CD4-positive, CD25-positive, alpha-beta regulatory T cell (primary cell): ENCODE data around the gene EDN2. TPM values are rescaled to one million over a fixed set of nuclear protein-coding genes. Genes with fewer than 3 reads are reported as not detected.

ENCODE experiments used
- ATAC-seq, 2 donors: fragments of 150-1000 bp; cut with Tn5 transposase; one replicate each; pipeline ENCODE4 v1.10.0; 2021; ENCODE audit warnings: low read depth in 2 of 2, moderate number of reproducible peaks in 2 of 2, moderate library complexity in 1 of 2
- DNase-seq, 3 donors: peaks; one replicate each; pipeline versions ENCODE4 v3.0.0 to v3.0.0-alpha.2; 2012 to 2022; ENCODE audit warnings: mixed read lengths in 1 of 3
- H3K27ac ChIP-seq: one replicate; pipeline ENCODE4 v1.7.0; 2013; ENCODE audit warnings: mild to moderate bottlenecking, low read length; ENCODE audit not compliant: insufficient read depth, poor library complexity, severe bottlenecking
- H3K27me3 ChIP-seq: one replicate; pipeline ENCODE4 v1.7.0; 2013; ENCODE audit warnings: low read length; ENCODE audit not compliant: control insufficient read depth, insufficient read depth
- H3K36me3 ChIP-seq: one replicate; pipeline ENCODE4 v1.7.0; 2013; ENCODE audit warnings: mild to moderate bottlenecking, low read length, moderate library complexity; ENCODE audit not compliant: control insufficient read depth, insufficient read depth
- H3K4me1 ChIP-seq: 2 replicates; pipeline ENCODE4 v1.7.0; 2013; ENCODE audit warnings: mild to moderate bottlenecking, low read length; ENCODE audit not compliant: insufficient read depth, control insufficient read depth, poor library complexity, severe bottlenecking
- H3K4me3 ChIP-seq: one replicate; pipeline ENCODE4 v1.7.0; 2013; ENCODE audit warnings: low read depth, mild to moderate bottlenecking, low read length, moderate library complexity
- H3K9me3 ChIP-seq, 2 experiments: 1 replicate in 1 of 2; 2 replicates in 1 of 2; pipeline ENCODE4 v1.7.0; 2013; ENCODE audit warnings: low read length in 2 of 2, mild to moderate bottlenecking in 1 of 2, moderate library complexity in 1 of 2; ENCODE audit not compliant: control insufficient read depth in 2 of 2
- H3K27ac Mint-ChIP-seq, 3 donors: one replicate each; pipeline ENCODE4 v1.8.0; 2020 to 2022; ENCODE audit warnings: mild to moderate bottlenecking in 3 of 3, mixed read lengths in 3 of 3, moderate library complexity in 2 of 3
- H3K27me3 Mint-ChIP-seq: one replicate; pipeline ENCODE4 v1.8.0; 2022; ENCODE audit warnings: mild to moderate bottlenecking, mixed read lengths
- H3K36me3 Mint-ChIP-seq: one replicate; pipeline ENCODE4 v1.8.0; 2020; ENCODE audit warnings: mixed read lengths
- H3K4me1 Mint-ChIP-seq, 4 donors: one replicate each; pipeline ENCODE4 v1.8.0; 2020 to 2022; ENCODE audit warnings: mixed read lengths in 4 of 4, mild to moderate bottlenecking in 1 of 4
- H3K4me3 Mint-ChIP-seq, 4 donors: one replicate each; pipeline ENCODE4 v1.8.0; 2020 to 2022; ENCODE audit warnings: mild to moderate bottlenecking in 4 of 4, mixed read lengths in 4 of 4, moderate library complexity in 3 of 4
- H3K9me3 Mint-ChIP-seq, 7 donors: one replicate each; pipeline ENCODE4 v1.8.0; 2020 to 2022; ENCODE audit warnings: mixed read lengths in 7 of 7, mild to moderate bottlenecking in 3 of 7, moderate library complexity in 2 of 7
- polyA plus RNA-seq, 4 donors: library from polyadenylated mRNA; unstranded; fragments of 300-500 nt; fragmentation: Illumina TruSeq; gene quantifications; one replicate each; pipeline ENCODE4 v1.2.3, GENCODE V29; 2021
- total RNA-seq: library from RNA; stranded (reverse); gene quantifications from one replicate; pipeline ENCODE4 v1.2.3, GENCODE V29; 2022

The EDN2 gene
- total and polyA plus RNA-seq, 5 donors from 2014 or later: 0.52 TPM; not detected in 4

DNA sequence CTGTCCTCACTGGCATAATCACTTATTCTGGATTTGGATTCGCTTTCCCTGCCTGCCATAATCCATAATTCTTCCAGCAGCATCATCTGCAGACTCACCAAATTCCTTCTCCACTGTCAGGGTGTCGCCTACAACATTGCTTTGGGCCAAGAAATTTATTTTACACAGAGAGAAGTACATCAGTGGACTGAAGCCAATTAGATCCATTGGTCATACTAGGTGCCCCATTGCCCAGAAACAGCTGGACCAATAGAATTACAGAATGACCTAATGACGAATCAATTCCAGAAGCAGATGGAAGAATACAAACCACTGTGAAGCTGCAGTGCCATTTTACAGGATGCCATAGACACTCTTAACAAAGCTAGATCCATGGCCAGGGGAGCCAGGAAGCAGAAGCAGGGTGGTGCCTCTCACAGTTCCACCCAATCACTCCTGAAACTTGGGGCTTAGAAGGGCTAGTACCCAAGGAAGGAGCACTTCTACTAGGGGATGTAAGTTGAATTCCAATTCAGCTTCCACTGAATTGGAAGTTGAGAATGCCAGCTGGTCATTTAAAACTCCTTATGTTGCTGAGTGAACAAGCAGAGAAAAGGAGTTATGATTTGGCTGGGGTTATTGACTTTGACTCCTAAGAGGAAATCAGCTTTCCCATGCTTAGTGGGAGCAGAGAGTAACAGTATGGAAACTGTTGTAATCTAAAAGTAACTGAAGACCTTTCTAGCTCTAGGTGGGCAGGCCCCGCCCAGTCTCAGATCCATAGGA is 44.0 kb downstream of the EDN2 start:
- Mint-ChIP-seq H3K27me3 (peaks cover 11% of the 10 kb centered on the region), H3K27ac (no peak overlapping the region), H3K4me1 (no peaks in the 10 kb centered on the region), H3K36me3 (no peaks in the 10 kb centered on the region), H3K9me3 (peaks cover 0 to 7% (median 0%) of the 10 kb centered on the region in 7 donors), H3K4me3 (no peak overlapping the region)
- Histone ChIP-seq H3K27ac (no peak overlapping the region), H3K27me3 (peaks cover 4% of the 10 kb centered on the region), H3K9me3 (peaks cover 6 to 11% of the 10 kb centered on the region in 2 experiments), H3K36me3 (no peaks in the 10 kb centered on the region), H3K4me1 (no peaks in the 10 kb centered on the region), H3K4me3 (no peak overlapping the region)
- no peak for DNase-seq
- no peak for ATAC-seq

DNA sequence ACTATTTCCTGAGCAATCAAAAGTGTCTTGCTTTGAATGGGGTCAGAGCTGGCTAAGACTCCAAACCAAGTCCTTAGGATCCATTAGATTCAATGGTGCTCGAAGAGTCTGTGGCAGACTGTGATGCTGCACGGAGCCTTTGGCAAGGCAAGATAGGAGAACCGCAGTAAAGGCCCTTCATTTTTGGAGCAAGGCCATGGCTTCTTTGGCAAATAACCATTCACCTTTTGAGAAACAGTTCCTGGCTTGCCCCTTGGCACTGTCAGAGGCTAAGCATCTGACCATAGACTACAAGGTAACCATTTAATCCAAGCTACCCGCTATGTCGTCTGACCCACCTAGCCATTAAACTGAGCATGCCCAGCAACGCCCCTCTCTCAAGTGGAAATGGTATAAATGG is 45.2 kb downstream of the EDN2 start:
- H3K36me3 Mint-ChIP-seq: no peaks in the 10 kb centered on the region
- Histone ChIP-seq H3K27ac (no peak overlapping the region), H3K4me3 (no peak overlapping the region), H3K9me3 (peaks cover 5% of the 10 kb centered on the region in 2 experiments), H3K36me3 (no peaks in the 10 kb centered on the region), H3K4me1 (no peaks in the 10 kb centered on the region), H3K27me3 (peaks cover 4% of the 10 kb centered on the region)
- H3K9me3 Mint-ChIP-seq: no peaks in the 10 kb centered on the region
- ATAC-seq: no peak
- no peaks in the 10 kb centered on the region for H3K4me1 Mint-ChIP-seq
- no peak overlapping the region for H3K27ac Mint-ChIP-seq
- peaks cover 21% of the 10 kb centered on the region for H3K27me3 Mint-ChIP-seq
- no peak for DNase-seq
- no peak overlapping the region for H3K4me3 Mint-ChIP-seq

DNA sequence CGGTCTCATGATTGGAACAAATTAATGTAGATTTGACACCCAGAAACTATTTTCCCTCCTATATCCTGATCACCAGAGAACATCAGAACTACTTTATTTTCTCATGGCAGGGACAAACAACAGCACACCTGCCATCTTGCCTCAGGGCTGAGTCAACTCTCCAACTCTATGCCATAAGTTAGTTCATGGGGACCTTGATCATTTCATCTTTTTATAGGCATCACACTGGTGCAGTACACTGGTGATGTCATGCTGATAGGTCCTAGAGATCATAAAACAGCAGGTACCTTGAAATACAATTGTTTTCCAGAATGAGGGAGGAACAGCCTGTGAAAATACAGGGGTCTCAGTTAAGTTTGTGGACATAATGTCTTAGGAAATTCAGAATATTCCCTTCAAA is 45.8 kb downstream of the EDN2 start:
- H3K4me3 Mint-ChIP-seq: no peak overlapping the region
- H3K36me3 ChIP-seq: no peaks in the 10 kb centered on the region
- H3K9me3 Mint-ChIP-seq: no peaks in the 10 kb centered on the region
- ATAC-seq (no peak), DNase-seq (no peak)
- H3K27me3 ChIP-seq: peaks cover 4% of the 10 kb centered on the region
- H3K4me1 Mint-ChIP-seq: no peaks in the 10 kb centered on the region
- H3K27ac ChIP-seq: no peak overlapping the region
- H3K36me3 Mint-ChIP-seq: no peaks in the 10 kb centered on the region
- H3K4me3 ChIP-seq: no peak overlapping the region
- no peaks in the 10 kb centered on the region for H3K4me1 ChIP-seq
- H3K27ac Mint-ChIP-seq: no peak overlapping the region
- H3K9me3 ChIP-seq: peaks cover 0 to under 1% of the 10 kb centered on the region in 2 experiments
- peaks cover 24% of the 10 kb centered on the region for H3K27me3 Mint-ChIP-seq

DNA sequence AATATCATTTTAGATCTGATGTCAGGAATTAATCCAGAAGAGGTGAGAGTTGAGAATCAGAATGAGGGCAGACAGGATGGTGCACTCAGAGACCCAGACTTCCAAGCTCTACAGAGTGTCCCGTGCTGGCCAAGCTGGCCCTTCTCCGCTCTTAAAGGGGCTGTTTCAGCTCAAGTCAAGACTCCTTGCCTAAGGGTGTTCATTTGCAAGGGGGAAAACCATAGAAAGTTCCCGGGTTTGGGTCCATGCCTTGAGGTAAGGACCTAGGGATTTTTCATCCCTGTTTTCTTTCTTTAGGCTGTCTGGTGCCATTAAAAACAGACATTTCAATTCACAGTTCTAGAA is 47.5 kb downstream of the EDN2 start:
- Mint-ChIP-seq H3K36me3 (no peaks in the 10 kb centered on the region), H3K27ac (no peak overlapping the region), H3K9me3 (peaks cover 0 to 2% (median 0%) of the 10 kb centered on the region in 7 donors), H3K4me1 (no peaks in the 10 kb centered on the region), H3K27me3 (peaks cover 24% of the 10 kb centered on the region), H3K4me3 (no peak overlapping the region)
- no peaks in the 10 kb centered on the region for H3K9me3 ChIP-seq
- no peaks in the 10 kb centered on the region for H3K36me3 ChIP-seq
- H3K27ac ChIP-seq: no peak overlapping the region
- H3K4me1 ChIP-seq: no peaks in the 10 kb centered on the region
- no peak for ATAC-seq
- no peak overlapping the region for H3K4me3 ChIP-seq
- peaks cover 4% of the 10 kb centered on the region for H3K27me3 ChIP-seq
- no peak for DNase-seq

DNA sequence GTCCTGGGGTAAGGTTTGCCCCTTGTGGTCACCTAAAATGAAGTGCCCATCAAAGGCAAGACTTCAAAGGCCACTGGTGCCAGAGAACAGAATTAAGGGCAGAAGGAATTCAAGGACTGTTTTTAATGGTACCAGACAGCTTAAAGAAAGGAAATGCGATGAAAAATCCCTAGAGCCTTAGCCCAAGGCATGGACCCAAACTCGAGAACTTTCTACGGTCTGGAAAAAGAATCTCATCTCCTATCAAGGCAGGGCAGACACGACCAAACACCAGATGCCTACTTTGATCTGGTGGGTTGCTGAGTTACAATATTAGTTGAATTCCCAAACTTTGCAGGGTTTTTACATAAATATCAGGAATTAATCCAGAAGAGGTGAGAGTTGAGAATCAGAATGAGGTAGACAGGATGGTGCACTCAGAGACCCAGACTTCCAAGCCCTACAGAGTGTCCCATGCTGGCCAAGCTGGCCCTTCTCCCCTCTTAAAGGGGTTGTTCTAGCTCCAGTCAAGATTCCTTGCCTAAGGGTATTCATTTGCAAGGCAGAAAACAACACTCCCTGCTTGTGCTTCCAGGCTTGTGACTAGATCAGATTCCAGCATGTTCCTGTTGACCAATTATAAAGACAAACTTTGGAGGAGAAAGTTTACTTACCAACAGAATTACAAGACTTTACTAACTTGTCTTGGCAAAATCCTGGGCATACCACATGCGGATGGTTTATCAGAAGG is 48.0 kb downstream of the EDN2 start:
- Histone ChIP-seq H3K27me3 (peaks cover 4% of the 10 kb centered on the region), H3K36me3 (no peaks in the 10 kb centered on the region), H3K4me1 (no peaks in the 10 kb centered on the region), H3K27ac (no peak overlapping the region), H3K4me3 (no peak overlapping the region), H3K9me3 (no peaks in the 10 kb centered on the region)
- no peak overlapping the region for H3K4me3 Mint-ChIP-seq
- no peaks in the 10 kb centered on the region for H3K4me1 Mint-ChIP-seq
- H3K9me3 Mint-ChIP-seq: peaks cover 0 to 2% (median 0%) of the 10 kb centered on the region in 7 donors
- ATAC-seq: no peak
- DNase-seq: no peak
- no peaks in the 10 kb centered on the region for H3K36me3 Mint-ChIP-seq
- no peak overlapping the region for H3K27ac Mint-ChIP-seq
- peaks cover 23% of the 10 kb centered on the region for H3K27me3 Mint-ChIP-seq

DNA sequence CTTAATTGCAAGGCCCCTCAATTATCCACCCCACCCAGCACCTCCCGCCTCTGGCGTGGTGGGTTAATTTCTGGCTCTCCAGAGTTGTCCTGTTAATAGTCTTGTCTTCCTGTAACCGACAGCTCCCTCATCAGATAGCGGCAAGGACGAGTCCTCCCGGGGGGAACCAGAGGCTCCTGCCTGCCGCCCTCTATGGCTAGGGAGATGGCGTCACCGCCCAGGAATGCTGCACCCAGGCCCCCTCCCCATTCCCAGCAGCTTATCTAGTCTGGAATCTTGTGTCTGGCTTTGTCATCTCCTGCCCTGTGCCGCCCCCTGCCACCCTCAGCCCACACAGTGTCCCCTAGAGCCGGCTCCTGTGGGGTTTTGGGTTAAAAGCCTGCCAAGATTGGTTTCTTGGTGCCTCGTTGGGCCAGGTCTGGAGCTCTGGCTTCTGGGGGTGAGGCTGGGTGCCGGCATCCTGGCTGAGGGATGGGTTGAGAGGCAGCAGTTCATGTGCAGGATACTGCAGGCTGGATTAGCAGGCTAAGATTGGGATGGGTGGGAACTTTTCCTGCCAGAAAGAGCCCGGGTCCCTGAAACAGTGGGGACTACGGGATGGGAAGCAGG is 48.8 kb downstream of the EDN2 start:
- Histone ChIP-seq H3K27ac (no peak overlapping the region), H3K4me3 (no peak overlapping the region), H3K36me3 (no peaks in the 10 kb centered on the region), H3K9me3 (no peaks in the 10 kb centered on the region), H3K4me1 (no peaks in the 10 kb centered on the region), H3K27me3 (peaks cover 4% of the 10 kb centered on the region)
- Mint-ChIP-seq H3K4me1 (no peaks in the 10 kb centered on the region), H3K9me3 (peaks cover 0 to 2% (median 0%) of the 10 kb centered on the region in 7 donors), H3K27me3 (peaks cover 18% of the 10 kb centered on the region), H3K27ac (no peak overlapping the region), H3K4me3 (no peak overlapping the region), H3K36me3 (no peaks in the 10 kb centered on the region)
- ATAC-seq: no peak
- DNase-seq: no peak

DNA sequence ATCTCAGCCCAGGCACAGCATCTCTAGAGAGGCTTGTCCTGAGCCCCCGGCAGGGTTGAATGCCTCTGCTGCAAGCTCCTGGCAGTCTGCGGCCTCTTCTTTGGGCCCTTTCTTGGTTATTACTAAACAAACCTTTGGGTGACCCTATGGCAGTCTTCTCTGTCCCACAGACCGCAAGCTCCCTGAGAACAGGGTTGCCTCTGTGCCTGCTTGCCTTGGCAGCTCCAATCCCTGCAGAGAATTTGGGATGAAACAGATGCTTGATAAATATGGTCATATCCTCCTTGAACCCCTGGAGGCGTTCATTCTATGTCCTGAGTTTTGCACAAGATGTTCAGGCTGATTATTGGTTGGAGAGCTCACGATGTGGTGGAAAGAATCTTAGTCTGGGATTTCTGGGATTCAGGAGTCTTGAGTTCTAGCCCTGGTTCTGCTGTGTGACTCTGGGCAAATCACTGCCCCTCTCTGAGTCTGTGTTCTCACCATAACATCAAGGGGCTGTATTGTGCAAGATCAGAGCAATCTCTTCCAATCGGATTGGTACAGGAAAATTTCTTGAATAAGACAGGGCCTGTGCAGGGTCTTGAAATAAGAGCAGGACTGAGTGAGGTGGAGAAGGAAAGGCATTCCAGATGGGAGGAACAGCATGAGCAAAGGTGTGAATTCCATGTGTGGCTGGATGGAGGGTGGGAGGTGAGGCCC is 49.6 kb downstream of the EDN2 start:
- Histone ChIP-seq H3K27me3 (peaks cover 4% of the 10 kb centered on the region), H3K4me3 (no peak overlapping the region), H3K4me1 (no peaks in the 10 kb centered on the region), H3K9me3 (no peaks in the 10 kb centered on the region), H3K27ac (no peak overlapping the region), H3K36me3 (no peaks in the 10 kb centered on the region)
- Mint-ChIP-seq H3K9me3 (peaks cover 0 to 2% (median 0%) of the 10 kb centered on the region in 7 donors), H3K4me3 (no peak overlapping the region), H3K27ac (no peak overlapping the region), H3K36me3 (no peaks in the 10 kb centered on the region), H3K27me3 (peaks cover 17% of the 10 kb centered on the region), H3K4me1 (no peaks in the 10 kb centered on the region)
- DNase-seq (no peak), ATAC-seq (no peak)
